ENCODE data around the gene PRR20A.
"Not testable (repeated sequence)": the region's sequence is repeated elsewhere in the genome, so short reads cannot be mapped to it uniquely, and the experiment has no call there.

Gene PRR20A

DNA sequence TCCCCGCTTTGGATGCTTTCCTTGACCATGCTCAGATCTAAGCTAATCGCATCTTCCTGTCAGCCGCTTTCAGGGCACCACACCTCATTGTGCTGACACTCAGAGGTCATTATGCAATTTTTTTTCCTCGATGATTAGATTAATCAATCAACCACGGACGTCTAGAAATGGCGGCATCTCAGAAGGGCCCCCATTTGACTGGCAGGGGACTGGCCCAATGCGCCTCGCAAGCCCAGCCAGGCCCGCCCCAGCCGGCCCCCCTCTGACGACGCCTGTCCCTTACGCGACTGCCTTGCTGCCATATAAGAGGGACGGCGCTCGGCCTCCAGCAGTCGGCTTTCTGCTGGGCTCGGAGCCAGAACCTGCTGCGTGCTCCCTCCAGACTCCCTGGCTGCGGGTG, 13.0 kb downstream of the PRR20A start, which contains the start of gene PRR20C:
PRR20C (plus strand) TSS at position 301 of the 400 bp plus-strand sequence. CDS start 387 bp downstream, outside the sequence.
- H3K4me3 ChIP-seq (ENCODE audit: low read depth, low read length); DNase-seq (ENCODE audit: low read depth); in situ Hi-C loops (cut with HindIII; ENCODE audit: low sequenced_read_pairs): not testable (repeated sequence)

- in situ Hi-C loops (cut with HindIII; ENCODE audit: low sequenced_read_pairs); H3K4me3 ChIP-seq (ENCODE audit: low read depth, low read length); DNase-seq (ENCODE audit: low read depth): not testable (repeated sequence)
Measured at GRCh38 chr13:57160332-57160731, 19.6 kb downstream of the PRR20A start, which contains the start of gene PRR20D. TSS of gene PRR20D (plus strand) at chr13:57160632. CDS start at chr13:57161019, 387 bp downstream.

GRCh38 chr13:57166897-57167296, 26.2 kb downstream of the PRR20A start, which contains the start of gene PRR20E:
TSS of gene PRR20E (plus strand) at chr13:57167197. CDS start at chr13:57167584, 387 bp downstream.
- in situ Hi-C loops (cut with HindIII; ENCODE audit: low sequenced_read_pairs); DNase-seq (ENCODE audit: low read depth); H3K4me3 ChIP-seq (ENCODE audit: low read depth, low read length): not testable (repeated sequence)

DNA sequence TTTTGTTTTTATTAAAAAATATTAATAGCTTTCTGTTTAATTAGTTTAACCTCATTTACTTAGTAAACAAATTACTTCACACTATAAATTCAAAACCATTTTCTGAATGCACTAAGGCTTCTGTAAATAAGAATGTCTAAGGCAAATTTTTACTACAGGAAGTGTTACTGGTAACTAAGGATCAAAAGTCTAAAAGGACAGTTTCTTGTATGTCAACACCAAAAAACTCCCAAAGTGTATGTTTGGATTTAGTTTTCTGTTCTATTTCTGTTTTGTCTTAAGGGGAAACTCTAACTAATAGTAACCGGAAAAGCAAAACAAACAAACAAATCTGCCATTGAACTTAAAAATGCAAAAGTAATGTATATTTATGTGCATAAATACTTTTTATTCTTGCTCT, 50.9 kb downstream of the PRR20A start:
- H3K4me3 ChIP-seq (ENCODE audit: low read depth, low read length) = no peak overlapping the region
- DNase-seq (ENCODE audit: low read depth) = no peak
- no peak for TF ChIP-seq CTCF (IDR thresholded peaks at IDR 0.05; ENCODE audit: low read depth, low read length, missing control alignments)
- in situ Hi-C loops (cut with HindIII; ENCODE audit: low sequenced_read_pairs) = no loop called here
